Activated effector memory CD4-positive, alpha-beta T cell treated with Interleukin-2 at 50 U/mL for 16 hours (primary cell): ENCODE results near the gene TMEM9.
A peak's percentile ranks its signal among the peaks of the same experiment; 100 is the strongest.

Experiments
- DNase-seq: peaks from one replicate; pipeline ENCODE4 v3.0.0-alpha.2; 2020

The TMEM9 gene

GRCh38 chr1:201154389-201155165 is at the start of gene TMEM9:
Gene TMEM9 (minus strand): TSS chr1:201154474. CDS start chr1:201153923, 551 bp downstream.
- DNase-seq: peak; percentile 95

- DNase-seq: no peak
Measured at GRCh38 chr1:201198598-201198997, 44.3 kb upstream of the TMEM9 start.

GRCh38 chr1:201194046-201194445 is 39.8 kb upstream of the TMEM9 start:
- DNase-seq: no peak

- no peak for DNase-seq
Measured at GRCh38 chr1:201192261-201192788, 38.1 kb upstream of the TMEM9 start.

GRCh38 chr1:201191653-201192260 is 37.5 kb upstream of the TMEM9 start:
- DNase-seq: no peak

GRCh38 chr1:201190624-201191051 is 36.4 kb upstream of the TMEM9 start, which contains the start of gene IGFN1:
Gene IGFN1 (plus strand): TSS chr1:201190824. CDS start chr1:201193294, 2,470 bp downstream.
- DNase-seq: no peak

GRCh38 chr1:201190005-201190404 is 35.7 kb upstream of the TMEM9 start:
- DNase-seq: no peak

GRCh38 chr1:201189085-201189484 is 34.8 kb upstream of the TMEM9 start:
- DNase-seq: no peak

GRCh38 chr1:201186192-201186591 is 31.9 kb upstream of the TMEM9 start:
- no peak for DNase-seq

- DNase-seq: no peak
Measured at GRCh38 chr1:201185527-201186128, 31.4 kb upstream of the TMEM9 start.

- no peak for DNase-seq
Measured at GRCh38 chr1:201185123-201185453, 30.8 kb upstream of the TMEM9 start.

- no peak for DNase-seq
Measured at GRCh38 chr1:201184307-201185122, 30.2 kb upstream of the TMEM9 start.

GRCh38 chr1:201183753-201184152 is 29.5 kb upstream of the TMEM9 start:
- no peak for DNase-seq

GRCh38 chr1:201183209-201183608 is 28.9 kb upstream of the TMEM9 start:
- no peak for DNase-seq

GRCh38 chr1:201181726-201182125 is 27.5 kb upstream of the TMEM9 start:
- DNase-seq: no peak

- DNase-seq: no peak
Measured at GRCh38 chr1:201181323-201181722, 27.0 kb upstream of the TMEM9 start.

- DNase-seq: no peak
Measured at GRCh38 chr1:201180901-201181300, 26.6 kb upstream of the TMEM9 start.

GRCh38 chr1:201180141-201180540 is 25.9 kb upstream of the TMEM9 start:
- DNase-seq: no peak

- DNase-seq: no peak
Measured at GRCh38 chr1:201178718-201179117, 24.4 kb upstream of the TMEM9 start.

- DNase-seq: no peak
Measured at GRCh38 chr1:201176940-201177339, 22.7 kb upstream of the TMEM9 start.

- no peak for DNase-seq
Measured at GRCh38 chr1:201175820-201176500, 21.7 kb upstream of the TMEM9 start.

- no peak for DNase-seq
Measured at GRCh38 chr1:201173736-201174135, 19.5 kb upstream of the TMEM9 start.
